Effector CD8-positive, alpha-beta T cell (primary cell): ENCODE results near the gene BTBD9.
"Not testable (repeated sequence)": the region's sequence is repeated elsewhere in the genome, so short reads cannot be mapped to it uniquely, and the experiment has no call there.

Experiments used
- DNase-seq: peaks from one replicate; lab custom pipeline; 2025; lab: John Stamatoyannopoulos, UW

The BTBD9 gene

DNA sequence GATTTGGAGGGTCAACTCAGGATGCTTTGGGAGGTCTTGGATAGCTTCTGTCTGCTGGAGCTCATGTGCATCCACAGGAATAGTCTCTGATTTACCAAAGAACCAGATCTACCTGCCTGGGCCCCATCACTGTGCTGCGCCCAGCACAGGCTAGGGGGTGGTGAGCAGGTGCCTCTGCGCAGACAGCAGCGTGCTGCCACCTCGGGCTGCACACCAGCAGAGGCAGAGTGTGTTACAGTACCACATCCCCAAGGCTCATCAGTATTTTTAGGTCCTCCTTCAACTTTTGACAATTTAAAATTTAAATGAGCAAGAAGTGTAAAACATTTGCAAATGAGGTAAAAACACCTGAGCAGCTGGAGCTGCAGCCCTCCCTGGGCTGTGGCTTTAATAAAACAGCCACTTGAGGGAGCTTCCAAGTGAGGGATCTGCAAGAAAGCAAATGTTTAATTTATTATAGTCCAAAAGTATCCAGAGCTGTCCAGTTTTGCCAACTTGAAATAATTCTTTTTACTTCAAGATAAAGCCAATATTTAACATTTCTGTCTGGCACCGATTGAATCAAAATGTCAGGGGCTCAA lies 495.3 kb downstream of the BTBD9 start:
- no peak for DNase-seq

DNA sequence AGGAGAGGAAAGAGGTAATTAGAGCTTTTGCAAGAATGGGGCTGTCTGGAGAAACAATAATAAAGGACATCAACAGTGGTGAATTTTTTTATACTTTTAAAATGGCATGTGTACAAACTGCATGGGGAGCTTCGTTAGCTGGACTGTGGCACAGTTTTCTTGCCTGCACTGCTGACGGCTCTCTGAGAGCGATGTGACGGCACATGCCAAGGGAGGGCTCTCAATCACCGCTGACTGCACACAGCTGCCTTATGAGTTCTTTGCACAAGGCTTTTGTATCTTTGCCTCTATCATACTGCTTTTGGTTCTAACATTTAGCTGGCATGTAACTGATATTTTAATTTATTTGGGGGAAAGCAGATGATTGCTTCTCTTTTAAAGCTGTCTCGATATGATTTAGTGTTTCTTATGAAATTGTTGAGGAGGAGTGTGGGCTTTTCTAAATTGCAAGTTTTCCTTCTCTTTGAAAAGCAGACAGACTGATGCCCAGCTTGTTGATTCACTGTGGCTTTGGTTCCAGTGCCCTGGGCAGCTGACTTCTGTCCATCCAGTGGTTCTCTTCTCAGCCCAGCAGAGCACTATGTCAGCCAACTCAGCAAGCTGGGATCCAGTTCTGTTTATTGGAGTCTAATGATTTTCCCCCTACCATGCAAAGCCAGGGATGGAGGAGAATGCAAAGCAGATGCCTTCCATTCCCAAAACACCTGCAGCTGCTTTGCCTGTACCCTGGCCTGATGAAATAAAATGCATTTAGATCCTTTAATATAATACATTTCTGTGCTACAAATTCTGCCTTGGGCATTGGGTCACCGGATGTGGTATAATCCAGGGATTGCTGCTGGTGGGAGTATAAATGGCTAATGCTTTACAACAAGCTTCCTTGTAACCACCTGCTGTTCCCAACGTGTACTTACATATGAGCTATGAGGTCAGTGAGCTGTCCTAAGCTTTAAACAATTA lies 496.3 kb downstream of the BTBD9 start:
- no peak for DNase-seq

DNA sequence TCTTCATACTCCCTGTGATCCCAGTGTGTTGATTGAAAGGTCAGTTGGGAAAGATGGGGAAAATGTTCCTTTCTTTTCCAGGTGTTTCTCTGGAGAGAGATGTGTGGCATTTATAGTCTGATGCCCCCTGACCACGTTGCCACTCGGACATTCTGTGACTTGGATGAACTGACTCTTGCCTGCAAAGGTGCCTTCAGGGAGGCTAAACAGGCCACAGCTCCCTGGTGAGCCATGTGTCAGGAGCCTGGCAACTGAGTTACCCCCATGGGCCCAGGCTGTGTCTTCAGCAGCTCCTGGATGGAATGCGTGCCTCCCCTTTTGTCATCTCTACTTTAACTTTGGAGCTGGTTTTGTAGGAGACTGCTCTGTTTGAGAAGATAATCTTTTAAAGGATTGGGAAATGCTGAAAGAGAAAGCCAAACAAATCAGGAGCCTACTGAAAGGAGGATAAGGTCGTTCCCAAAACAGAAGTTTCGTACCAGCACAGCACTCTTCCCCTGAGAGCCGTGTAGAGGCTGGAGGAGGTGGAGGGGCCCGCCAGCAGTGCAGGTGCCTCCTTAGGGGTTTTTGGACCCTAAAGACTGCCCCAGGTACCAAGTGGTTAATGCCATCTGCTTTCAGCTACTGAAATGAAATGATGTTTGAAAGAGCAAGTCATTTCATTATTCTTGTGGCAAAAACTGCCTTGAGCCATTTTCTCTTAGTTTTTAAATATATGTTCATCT lies 497.4 kb downstream of the BTBD9 start:
- DNase-seq = no peak

DNA sequence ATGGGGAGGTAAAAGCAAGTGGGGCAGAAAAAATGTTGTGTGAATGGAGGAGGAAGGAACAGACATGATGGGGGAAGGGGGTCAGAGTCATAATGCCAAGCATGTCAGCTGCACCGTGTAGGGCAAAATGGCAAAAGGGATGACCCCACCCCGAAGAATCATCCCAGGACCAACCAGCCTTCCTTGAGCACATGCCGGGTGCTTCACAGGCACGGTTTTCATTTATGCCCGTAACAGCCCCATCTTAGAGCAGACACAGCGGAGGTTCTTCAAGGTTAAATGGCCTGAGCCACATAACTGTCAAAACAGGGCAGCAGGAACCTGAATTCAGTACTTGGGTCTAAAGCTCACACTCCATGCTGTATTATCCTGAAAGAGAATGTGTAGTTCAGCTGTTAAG lies 498.0 kb downstream of the BTBD9 start:
- DNase-seq = no peak

DNA sequence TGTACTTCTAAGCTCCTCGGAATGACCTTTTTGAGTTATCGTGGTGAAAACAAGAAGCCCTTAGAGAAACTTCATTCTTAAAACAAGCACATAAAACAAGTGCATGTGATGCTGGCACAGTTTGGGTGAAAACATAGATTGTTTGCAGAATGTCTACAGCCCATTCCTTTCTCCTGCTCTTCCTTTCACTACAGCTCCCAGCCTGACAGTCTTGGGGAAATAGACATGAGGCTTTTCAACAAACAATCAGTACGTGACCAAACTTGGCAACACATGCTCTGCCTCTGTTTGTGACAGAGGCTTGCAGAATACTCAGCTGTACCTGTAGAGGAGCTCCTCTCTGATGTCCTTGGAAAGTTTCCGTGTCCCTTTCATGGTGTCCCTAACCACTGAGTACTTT lies 498.6 kb downstream of the BTBD9 start:
- no peak for DNase-seq

DNA sequence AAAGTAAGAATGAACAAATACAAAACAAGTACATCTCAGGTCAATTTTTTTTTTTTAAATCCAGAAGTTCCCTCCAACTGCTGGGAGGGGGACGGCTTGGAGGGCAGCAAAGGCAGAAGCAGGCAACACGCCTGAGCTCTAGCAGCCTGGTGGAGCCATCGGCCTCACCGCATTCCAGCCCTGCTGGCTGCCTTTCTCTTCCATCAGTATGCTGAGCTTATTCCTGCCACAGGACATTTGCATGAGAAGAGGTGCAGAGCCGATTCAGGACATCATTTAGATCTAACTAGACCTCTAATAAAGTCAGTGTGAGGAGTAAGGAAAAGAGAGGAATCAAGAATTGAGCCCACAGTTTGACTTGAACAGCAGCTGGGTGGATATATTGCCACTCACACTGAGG lies 501.4 kb downstream of the BTBD9 start:
- no peak for DNase-seq

DNA sequence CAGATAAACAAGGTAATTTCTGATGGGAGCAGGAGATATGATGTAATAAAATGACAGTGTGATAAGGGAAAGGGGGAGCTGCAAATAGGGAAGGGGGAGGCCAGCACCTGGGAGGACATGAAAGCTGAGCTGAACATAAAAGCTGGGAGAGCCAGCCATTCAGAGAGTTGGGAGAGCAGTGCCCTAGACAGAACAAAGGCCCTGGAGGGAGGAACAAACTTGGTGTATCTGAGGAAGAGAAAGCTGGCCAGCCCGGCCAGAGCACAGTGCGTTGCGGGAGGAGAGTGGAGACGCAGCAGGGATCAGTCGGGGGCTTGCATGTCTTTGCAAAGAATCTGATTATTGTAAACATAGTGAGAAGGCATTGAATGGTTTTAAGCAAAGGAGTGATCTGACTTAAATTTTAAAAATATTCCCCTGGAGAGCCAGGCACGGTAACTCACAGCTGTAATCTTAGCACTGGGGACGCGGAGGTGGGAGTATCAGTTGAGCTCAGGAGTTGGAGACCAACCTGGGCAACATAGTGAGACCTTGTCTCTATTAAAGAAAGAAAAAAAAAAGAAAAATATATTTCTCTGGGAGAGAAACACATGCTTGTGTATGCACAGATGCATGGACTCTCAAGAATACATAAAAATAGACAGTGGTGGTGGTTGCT lies 502.0 kb downstream of the BTBD9 start:
- no peak for DNase-seq

DNA sequence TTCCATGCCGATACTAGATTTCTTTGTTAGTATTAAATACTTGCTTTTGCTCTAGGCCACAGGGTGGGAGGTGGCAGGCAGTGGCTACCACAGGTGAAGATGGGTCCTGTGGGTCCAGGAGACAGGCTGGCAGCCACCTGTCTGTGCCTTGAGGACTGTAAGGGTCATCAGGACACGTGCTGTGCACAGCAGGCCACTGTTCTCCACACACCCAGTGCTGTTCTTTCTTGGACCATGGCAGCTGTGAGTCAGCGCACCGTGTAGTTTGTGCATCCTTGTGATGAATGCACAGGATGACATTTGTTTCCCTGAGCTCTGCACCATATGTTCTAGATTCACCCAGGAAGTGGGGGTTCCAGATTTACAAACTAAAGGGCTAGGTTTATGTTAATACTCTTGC lies 503.2 kb downstream of the BTBD9 start:
- no peak for DNase-seq

DNA sequence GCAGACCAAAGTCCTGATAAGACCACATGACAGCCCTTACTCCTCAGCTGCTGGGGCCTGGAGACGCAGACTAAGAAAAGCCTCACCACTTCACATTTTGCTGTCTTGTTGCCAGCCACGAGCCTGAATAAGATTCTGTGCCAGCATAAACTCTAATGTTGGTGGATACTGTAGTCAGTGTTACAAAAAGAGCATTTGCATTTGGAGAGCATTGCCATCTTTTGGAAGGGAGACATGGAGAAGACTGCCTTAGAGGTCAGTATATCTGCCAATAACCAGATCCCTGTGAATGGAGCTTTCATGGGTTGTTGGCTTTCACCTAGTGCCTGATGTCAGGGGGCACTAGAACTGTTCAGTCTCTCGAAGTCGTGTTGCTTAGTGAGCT lies 505.0 kb downstream of the BTBD9 start:
- DNase-seq = no peak

DNA sequence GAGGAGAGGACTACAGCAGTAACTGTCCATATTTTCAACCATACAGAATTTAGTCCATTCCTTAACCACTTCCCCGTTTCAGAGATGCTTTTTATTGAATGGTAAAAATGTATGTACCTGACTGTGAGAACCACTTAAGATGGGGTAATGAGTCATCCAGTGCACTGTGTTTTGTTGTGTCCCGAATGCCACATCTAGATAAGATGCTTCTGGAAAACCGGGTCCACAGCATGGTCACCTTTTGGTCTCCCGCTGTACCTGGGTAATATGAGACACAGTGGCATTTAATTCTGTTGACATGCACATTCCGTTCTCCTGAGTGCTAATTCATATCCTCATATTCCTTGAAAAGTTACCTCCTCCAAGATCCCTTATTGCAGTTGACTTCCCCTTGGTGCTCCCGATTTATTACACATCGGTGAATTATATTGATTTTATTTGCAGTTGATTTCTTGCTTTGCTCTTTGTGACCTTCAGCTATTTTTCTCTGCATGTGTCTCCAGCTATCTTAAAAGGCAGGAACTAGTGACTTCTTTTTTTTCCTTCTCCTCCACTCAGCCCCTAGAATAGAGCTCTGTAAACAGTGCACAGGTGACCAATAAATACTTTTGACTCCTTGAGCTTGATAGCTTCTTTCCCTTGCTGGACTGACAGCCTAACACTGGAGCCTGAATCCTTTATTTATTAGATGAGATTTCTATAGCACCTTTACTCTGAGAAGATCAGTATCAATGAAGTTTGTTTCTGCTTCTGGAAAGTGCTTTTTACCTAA lies 505.6 kb downstream of the BTBD9 start:
- DNase-seq = no peak

DNA sequence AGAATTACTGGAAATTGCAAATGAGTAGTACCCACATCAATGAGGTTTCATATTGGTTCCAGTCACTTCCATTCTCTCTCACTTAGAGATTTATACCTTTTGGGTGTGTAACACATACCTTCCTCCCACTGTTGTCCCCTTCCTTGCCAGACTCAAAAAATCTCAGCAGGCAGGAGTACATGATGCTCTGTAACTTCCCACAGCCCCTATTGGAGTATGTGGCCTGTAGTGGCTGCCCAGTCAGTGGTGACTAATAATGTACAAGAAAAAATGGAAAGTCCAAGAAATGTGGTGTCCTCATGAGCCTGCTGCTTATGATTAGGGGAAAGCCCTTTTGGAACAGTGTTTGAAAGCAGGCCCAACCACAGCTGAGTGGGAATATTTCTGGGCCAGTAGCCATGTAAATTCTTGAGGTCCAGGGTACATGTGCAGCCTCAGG lies 508.2 kb downstream of the BTBD9 start:
- DNase-seq = no peak

DNA sequence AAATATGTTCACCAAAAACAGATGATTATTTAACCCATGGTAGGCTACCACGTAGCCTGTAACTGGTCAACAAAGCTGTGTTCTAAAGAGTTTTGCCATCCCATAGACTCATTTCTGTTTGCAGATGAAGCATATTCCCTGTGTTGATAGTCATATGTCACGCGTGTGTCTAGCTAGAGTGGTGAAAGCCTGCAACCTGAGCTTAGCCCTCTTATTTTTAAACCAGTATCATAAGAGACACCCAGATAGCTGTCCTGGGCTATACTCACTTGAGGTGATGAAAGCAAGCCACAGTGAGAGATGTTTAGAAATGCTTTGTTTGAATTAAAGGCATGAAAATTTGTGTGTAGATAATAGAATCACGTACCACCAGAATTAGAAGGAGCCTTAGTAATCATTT lies 512.4 kb downstream of the BTBD9 start:
- DNase-seq = no peak

DNA sequence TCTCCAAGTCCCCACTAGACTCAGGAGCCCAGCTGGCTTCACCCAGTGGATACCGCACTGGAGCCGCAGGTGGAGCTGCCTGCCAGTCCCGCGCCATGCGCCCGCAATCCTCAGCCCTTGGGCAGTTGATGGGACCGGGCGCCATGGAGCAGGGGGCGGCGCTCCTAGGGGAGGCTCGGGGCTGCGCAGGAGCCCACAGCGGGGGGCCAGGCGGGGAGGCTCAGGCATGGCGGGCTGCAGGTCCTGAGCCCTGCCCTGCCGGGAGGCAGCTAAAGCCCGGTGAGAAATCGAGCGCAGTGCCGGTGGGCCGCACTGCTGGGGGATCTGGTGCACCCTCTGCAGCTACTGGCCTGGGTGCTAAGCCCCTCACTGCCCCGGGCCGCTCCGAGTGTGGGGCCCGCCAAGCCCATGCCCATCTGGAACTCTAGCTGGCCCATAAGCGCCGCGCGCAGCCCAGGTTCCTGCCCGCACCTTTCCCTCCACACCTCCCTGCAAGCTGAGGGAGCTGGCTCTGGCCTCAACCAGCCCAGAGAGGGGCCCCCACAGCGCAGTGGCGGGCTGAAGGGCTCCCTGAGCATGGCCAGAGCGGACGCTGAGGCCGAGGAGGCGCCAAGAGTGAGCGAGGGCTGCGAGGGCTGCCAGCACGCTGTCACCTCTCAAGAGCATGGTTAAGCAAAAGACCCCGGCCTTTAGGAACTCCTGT lies 515.4 kb downstream of the BTBD9 start:
- not testable (repeated sequence) for DNase-seq

DNA sequence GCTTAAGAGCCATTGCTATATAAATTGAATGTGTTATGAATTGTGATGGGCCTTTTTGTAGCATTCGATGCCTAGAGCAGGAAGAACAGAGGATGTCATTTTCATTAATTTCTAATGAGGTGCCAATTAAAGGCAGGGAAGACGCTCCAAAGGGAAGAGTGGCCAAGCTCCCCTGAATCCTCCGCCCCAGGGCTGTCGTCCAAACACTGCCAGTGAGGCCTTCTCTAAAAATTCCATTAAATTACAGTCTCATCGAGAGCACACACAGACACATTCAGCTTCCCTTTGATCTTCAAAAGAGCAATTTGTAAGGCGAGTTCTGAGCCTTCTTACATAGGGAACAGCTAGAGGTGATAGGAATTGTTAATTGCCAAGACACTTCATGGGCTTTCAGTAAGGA lies 520.2 kb downstream of the BTBD9 start:
- no peak for DNase-seq

DNA sequence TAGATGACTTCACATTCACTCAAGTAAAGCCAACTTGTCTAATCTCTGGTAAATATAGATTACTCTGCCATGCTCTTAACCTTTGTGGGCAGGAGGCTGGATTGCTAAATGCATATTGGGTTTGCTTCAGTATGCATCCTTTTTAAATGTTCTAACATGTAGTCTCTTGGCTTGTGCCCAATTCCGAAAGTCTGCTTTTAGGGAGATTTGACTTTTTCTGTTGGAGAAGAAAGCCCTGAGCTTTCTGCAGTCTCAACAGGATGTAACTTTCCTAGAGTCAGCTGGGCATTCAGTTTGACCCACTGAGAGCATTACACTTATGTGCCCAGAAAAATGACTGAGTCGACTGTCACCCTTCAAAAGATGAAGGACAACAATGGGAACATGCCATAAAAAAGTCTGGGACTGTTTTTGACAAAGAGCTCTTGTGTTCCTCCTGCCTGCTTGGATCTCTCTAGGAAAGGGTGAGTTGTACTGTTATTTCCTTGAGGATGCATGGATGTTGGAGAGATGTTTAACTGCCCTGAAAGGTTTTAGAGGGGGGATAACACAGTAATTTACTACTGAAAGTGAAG lies 520.9 kb downstream of the BTBD9 start:
- no peak for DNase-seq
